PC-3 (cell line): ENCODE data around the gene COL6A2. TPM values are rescaled to one million over a fixed set of nuclear protein-coding genes. Genes with fewer than 3 reads are reported as not detected.

ENCODE experiments used
- ATAC-seq: fragments of 200-7000 bp; cut with Tn5 transposase; 2 replicates; pipeline ENCODE4 v1.9.1; 2020; ENCODE audit warnings: mild to moderate bottlenecking, moderate library complexity
- BruUV-seq: library from RNA; stranded (reverse); fragments of 400-500 nt; replicated peaks from 2 replicates; lab custom pipeline; 2021; lab: Mats Ljungman, UMichigan
- CTCF ChIA-PET: fragments of 300-600 bp; sonication (Branson Sonifier 250); formaldehyde crosslinking; loops from one replicate; lab custom pipeline; 2022; ENCODE audit warnings: antibody characterized with exemption; lab: Charles Lee
- POLR2A ChIA-PET: fragments of 300-600 bp; sonication (Branson Sonifier 250); formaldehyde crosslinking; loops from one replicate; lab custom pipeline; 2022; ENCODE audit warnings: antibody characterized with exemption; ENCODE audit not compliant: unreplicated experiment; lab: Charles Lee
- DNase-seq: peaks from one replicate; pipeline ENCODE4 v3.0.0-alpha.2; 2015
- H2AFZ ChIP-seq: fragments of 300-600 bp; sonication (generic); 2 replicates; pipeline ENCODE4 v1.6.0; 2016; ENCODE audit warnings: antibody characterized with exemption, low read length
- H3F3A ChIP-seq: fragments of 300-600 bp; sonication (generic); one replicate; pipeline ENCODE4 v1.6.0; 2017; ENCODE audit warnings: antibody characterized with exemption, low read length, control low read depth, mild to moderate bottlenecking; ENCODE audit not compliant: unreplicated experiment
- H3K27ac ChIP-seq: fragments of 300-600 bp; sonication (generic); 2 replicates; pipeline ENCODE4 v1.5.1; 2016; ENCODE audit warnings: mild to moderate bottlenecking, low read length
- H3K27me3 ChIP-seq: fragments of 300-600 bp; sonication (generic); 2 replicates; pipeline ENCODE4 v1.6.1; 2016; ENCODE audit warnings: low read length, mixed read lengths
- H3K36me3 ChIP-seq: fragments of 300-600 bp; sonication (generic); 2 replicates; pipeline ENCODE4 v1.6.1; 2016; ENCODE audit warnings: low read depth, mixed run types, low read length, mixed read lengths
- H3K4me1 ChIP-seq: fragments of 300-600 bp; sonication (generic); 2 replicates; pipeline ENCODE4 v1.5.1; 2016; ENCODE audit warnings: low read length; ENCODE audit not compliant: insufficient read depth
- H3K4me2 ChIP-seq: fragments of 300-600 bp; sonication (generic); 2 replicates; pipeline ENCODE4 v1.6.0; 2016; ENCODE audit warnings: low read length
- H3K4me3 ChIP-seq: fragments of 300-600 bp; sonication (generic); 2 replicates; pipeline ENCODE4 v1.5.1; 2016; ENCODE audit warnings: mild to moderate bottlenecking, low read length, mixed read lengths
- H3K79me2 ChIP-seq: fragments of 300-600 bp; sonication (generic); 2 replicates; pipeline ENCODE4 v1.6.1; 2017; ENCODE audit warnings: low read length, mixed read lengths
- H3K9ac ChIP-seq: fragments of 300-600 bp; sonication (generic); 2 replicates; pipeline ENCODE4 v1.6.0; 2016; ENCODE audit warnings: mild to moderate bottlenecking, low read length
- H3K9me2 ChIP-seq: fragments of 300-600 bp; sonication (generic); replicated peaks from 2 replicates; pipeline ENCODE4 v1.6.1; 2016; ENCODE audit warnings: mixed run types, low read length, mixed read lengths
- H3K9me3 ChIP-seq: fragments of 300-600 bp; sonication (generic); 2 replicates; pipeline ENCODE4 v1.6.1; 2016; ENCODE audit warnings: low read length, mixed read lengths
- H4K20me1 ChIP-seq: fragments of 300-600 bp; sonication (generic); 2 replicates; pipeline ENCODE4 v1.6.1; 2016; ENCODE audit warnings: low read length, mixed read lengths
- CTCF ChIP-seq: fragments of 300-600 bp; sonication (generic); conservative IDR thresholded peaks from 2 replicates; pipeline ENCODE4 v1.5.1; 2017; ENCODE audit warnings: antibody characterized with exemption, low read depth, mild to moderate bottlenecking, low read length
- EZH2 ChIP-seq: fragments of 300-600 bp; sonication (generic); IDR thresholded peaks from one replicate; pipeline ENCODE4 v1.6.1; 2017; ENCODE audit warnings: antibody characterized with exemption, mild to moderate bottlenecking, low read length; ENCODE audit not compliant: unreplicated experiment
- EZH2phosphoT487 ChIP-seq: fragments of 300-600 bp; sonication (generic); IDR thresholded peaks from 2 replicates; pipeline ENCODE4 v1.6.1; 2018; ENCODE audit warnings: mild to moderate bottlenecking, antibody characterized with exemption, low read length, borderline replicate concordance
- intact Hi-C: fragments of 100-400 bp; cut with micrococcal nuclease; formaldehyde crosslinking; loops from 2 replicates; pipeline ENCODE4 v1.9.0; 2023
- total RNA-seq: library from RNA; depleted of rRNA; stranded (reverse); fragments of >200 nt; gene quantifications from 2 replicates; pipeline ENCODE4 v1.2.3, GENCODE V29; 2014

The COL6A2 gene
- total RNA-seq, 1 experiment from 2014 or later, result 521 TPM

- POLR2A ChIA-PET, result no interaction called here
- Histone ChIP-seq H3F3A (peaks cover 7% of the 10 kb centered on the region), H3K27me3 (no peaks in the 10 kb centered on the region), H3K4me3 (no peak overlapping the region), H3K79me2 (no peaks in the 10 kb centered on the region), H3K36me3 (no peaks in the 10 kb centered on the region), H3K9me2 (no peaks in the 10 kb centered on the region), H2AFZ (no peak overlapping the region), H3K4me1 (peaks cover 5% of the 10 kb centered on the region; the same call in 1 of the 2 replicates), H3K27ac (no peak overlapping the region), H3K4me2 (no peak overlapping the region), H3K9me3 (no peaks in the 10 kb centered on the region), H3K9ac (no peak overlapping the region), H4K20me1 (no peaks in the 10 kb centered on the region)
- intact Hi-C loops, result loop anchor here (5.0 kb wide), 1 partner anchor 142 kb away; the partner anchor contains the start of genes MCM3AP and YBEY
- CTCF ChIA-PET, result no interaction called here
- ATAC-seq, result no peak
- no TSS peak for BruUV-seq
- TF ChIP-seq CTCF, result no peak
- no peak for TF ChIP-seq EZH2phosphoT487
- no peak for TF ChIP-seq EZH2
- no peak for DNase-seq
Measured at GRCh38 chr21:46145159-46145839, 47.4 kb downstream of the COL6A2 start.

DNA sequence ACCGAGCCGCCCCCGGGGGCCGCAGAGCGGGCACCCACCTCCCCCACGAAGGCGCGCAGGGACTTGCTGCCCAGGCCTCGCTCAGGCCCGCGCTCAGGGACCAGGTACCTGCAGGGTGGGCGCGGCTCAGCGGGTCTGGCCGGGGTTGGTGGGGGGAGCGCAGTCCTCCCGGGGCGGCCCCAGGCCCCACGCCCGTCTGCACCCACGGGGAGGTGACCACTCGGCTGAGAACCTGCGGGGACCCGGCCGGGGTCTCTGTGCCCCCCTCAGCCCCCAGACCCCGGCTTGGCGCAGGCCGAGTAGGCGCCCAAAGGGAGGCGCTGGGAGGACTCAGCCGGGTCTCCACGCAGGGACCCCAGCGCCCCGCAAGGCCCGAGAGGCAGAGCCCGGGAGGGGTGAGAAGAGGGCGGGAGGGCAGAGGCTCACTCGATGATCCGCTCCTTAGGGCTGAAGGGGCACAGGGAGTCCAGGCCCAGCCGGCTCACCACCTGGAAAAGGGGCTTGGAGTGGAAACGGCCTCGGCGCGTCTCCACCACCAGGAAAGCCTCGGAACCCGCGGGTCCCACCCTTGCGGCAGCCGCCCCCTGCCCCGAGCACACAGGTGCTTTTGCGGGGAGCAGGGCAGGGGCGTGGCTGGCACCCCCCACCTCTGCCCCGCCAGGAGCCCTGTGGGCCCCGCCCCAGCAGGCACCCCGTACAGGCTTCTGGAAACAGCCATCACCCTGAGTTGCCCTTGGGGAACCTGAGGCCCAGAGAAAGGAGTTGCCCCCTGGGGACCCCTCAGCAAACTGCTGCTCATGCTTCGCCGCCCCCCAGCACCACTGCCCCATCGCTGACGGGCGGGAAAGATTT lies 48.2 kb downstream of the COL6A2 start:
- DNase-seq (no peak), ATAC-seq (no peak)
- Histone ChIP-seq H3K27me3 (no peaks in the 10 kb centered on the region), H3K4me2 (no peak overlapping the region), H3K9ac (no peak overlapping the region), H3K9me3 (no peaks in the 10 kb centered on the region), H3K36me3 (no peaks in the 10 kb centered on the region), H3F3A (peaks cover 7% of the 10 kb centered on the region), H3K4me3 (no peak overlapping the region), H3K27ac (no peak overlapping the region), H2AFZ (no peak overlapping the region), H3K4me1 (peaks cover 5% of the 10 kb centered on the region; the same call in 1 of the 2 replicates), H3K9me2 (no peaks in the 10 kb centered on the region), H4K20me1 (no peaks in the 10 kb centered on the region), H3K79me2 (no peaks in the 10 kb centered on the region)
- no peak for TF ChIP-seq EZH2phosphoT487
- no peak for TF ChIP-seq CTCF
- TF ChIP-seq EZH2, result no peak
- intact Hi-C loops, result loop anchor here (2.0 to 5.0 kb wide), 2 partner anchors 43 to 141 kb away; partner anchors contain the start of genes MCM3AP and YBEY
- no TSS peak for BruUV-seq
- ChIA-PET POLR2A (no interaction called here), CTCF (no interaction called here)
